Ishikawa (cell line): ENCODE measurements around the gene KCNQ1.

Experiments
- CEBPB ChIP-seq: IDR thresholded peaks from 2 replicates; pipeline ENCODE4 v1.6.1; 2012
- CREB1 ChIP-seq: IDR thresholded peaks from 2 replicates; pipeline ENCODE4 v1.6.1; 2012; ENCODE audit warnings: low read depth
- EGR1 ChIP-seq: IDR thresholded peaks from 2 replicates; pipeline ENCODE4 v1.6.1; 2012
- EP300 ChIP-seq: IDR thresholded peaks from 2 replicates; pipeline ENCODE4 v1.6.1; 2012; ENCODE audit warnings: borderline replicate concordance
- FOXM1 ChIP-seq: IDR thresholded peaks from 2 replicates; pipeline ENCODE4 v1.6.1; 2012; ENCODE audit warnings: low read depth, borderline replicate concordance
- MAX ChIP-seq: IDR thresholded peaks from 2 replicates; pipeline ENCODE4 v1.6.1; 2012
- NFIC ChIP-seq: IDR thresholded peaks from 2 replicates; pipeline ENCODE4 v1.6.1; 2012
- RAD21 ChIP-seq: IDR thresholded peaks from 2 replicates; pipeline ENCODE4 v1.6.1; 2012; ENCODE audit warnings: low read depth
- REST ChIP-seq: IDR thresholded peaks from 2 replicates; pipeline ENCODE4 v1.6.1; 2012; ENCODE audit warnings: low read depth, mild to moderate bottlenecking
- TAF1 ChIP-seq: IDR thresholded peaks from 2 replicates; pipeline ENCODE4 v1.6.1; 2012; ENCODE audit warnings: low read depth, mild to moderate bottlenecking
- TCF12 ChIP-seq: IDR thresholded peaks from 2 replicates; pipeline ENCODE4 v1.6.1; 2012; ENCODE audit warnings: low read depth
- TEAD4 ChIP-seq: IDR thresholded peaks from 2 replicates; pipeline ENCODE4 v1.6.1; 2012
- USF1 ChIP-seq: IDR thresholded peaks from 2 replicates; pipeline ENCODE4 v1.6.1; 2012
- YY1 ChIP-seq: IDR thresholded peaks from 2 replicates; pipeline ENCODE4 v1.6.1; 2012; ENCODE audit warnings: low read depth
- ZBTB7A ChIP-seq: IDR thresholded peaks from 2 replicates; pipeline ENCODE4 v1.6.1; 2012; ENCODE audit warnings: low read depth

The KCNQ1 gene

GRCh38 chr11:2836315-2837095 lies 391.7 kb downstream of the KCNQ1 start:
- TF ChIP-seq MAX (no peak), FOXM1 (no peak), USF1 (no peak), TAF1 (no peak), ZBTB7A (no peak), YY1 (no peak), REST (no peak), TEAD4 (no peak), CREB1 (no peak), EGR1 (no peak), NFIC (no peak), TCF12 (no peak), CEBPB (no peak), EP300 (no peak), RAD21 (no peak)

- TF ChIP-seq RAD21 (peak; percentile 25; the same call in 1 of the 2 replicates), TCF12 (no peak), MAX (no peak), YY1 (no peak), REST (no peak), TAF1 (no peak), USF1 (no peak), ZBTB7A (peak; percentile 56; the same call in 1 of the 2 replicates), NFIC (no peak), FOXM1 (no peak)
Observed at GRCh38 chr11:2837096-2837601, 392.3 kb downstream of the KCNQ1 start.

- no peak for TF ChIP-seq TCF12
- TF ChIP-seq YY1: no peak
- no peak for TF ChIP-seq CEBPB
- TF ChIP-seq CREB1: no peak
- no peak for TF ChIP-seq TEAD4
- no peak for TF ChIP-seq MAX
- TF ChIP-seq NFIC: no peak
- no peak for TF ChIP-seq EP300
- TF ChIP-seq TAF1: no peak
- no peak for TF ChIP-seq EGR1
- no peak for TF ChIP-seq ZBTB7A
- no peak for TF ChIP-seq USF1
- no peak for TF ChIP-seq FOXM1
Observed at GRCh38 chr11:2837651-2838050, 392.8 kb downstream of the KCNQ1 start.

GRCh38 chr11:2838091-2838490 lies 393.3 kb downstream of the KCNQ1 start:
- TF ChIP-seq CEBPB: no peak
- TF ChIP-seq EGR1: no peak
- TF ChIP-seq YY1: no peak
- no peak for TF ChIP-seq USF1

GRCh38 chr11:2838676-2839294 lies 394.0 kb downstream of the KCNQ1 start:
- TF ChIP-seq TCF12 (no peak), MAX (no peak)
